ENCODE results near the gene JCAD. TPM values are rescaled to one million over a fixed set of nuclear protein-coding genes. Genes with fewer than 3 reads are reported as not detected.

JCAD gene
- polyA plus RNA-seq, 1 of the 3 experiments (the other 2 are of a cell fraction) = 19.0 TPM

DNA sequence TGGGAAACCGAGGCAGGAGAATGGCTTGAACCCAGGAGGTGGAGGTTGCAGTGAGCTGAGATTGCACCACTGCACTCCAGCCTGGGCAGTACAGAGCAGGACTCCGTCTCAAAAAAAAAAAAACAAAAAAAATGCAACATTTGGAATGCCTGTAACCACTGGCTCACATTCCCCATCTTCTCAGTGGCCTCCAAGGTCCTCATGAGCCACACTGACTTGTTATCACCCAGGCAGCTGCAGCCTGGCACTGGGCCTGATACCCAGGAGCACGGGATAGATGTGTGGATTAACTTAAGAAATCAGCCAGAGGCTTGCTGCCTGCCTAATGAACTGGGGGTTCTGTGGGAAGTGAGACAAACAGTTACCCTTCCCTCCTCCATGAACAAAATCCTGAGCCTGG lies 23.0 kb downstream of the JCAD start:
- CTCF ChIA-PET = no interaction called here

More for the DNA sequence above, 23.0 kb downstream of the JCAD start:
- Histone ChIP-seq H3K4me1 (ENCODE audit: control insufficient read depth in 1 of 2, insufficient read depth in 2 of 2, low read depth in 1 of 2, low read length in 1 of 2) (peaks cover 0 to 4% of the 10 kb centered on the region in 2 experiments; a peak in 1 of 4 replicates), H3K27me3 (ENCODE audit: insufficient read depth) (no peaks in the 10 kb centered on the region), H3K9ac (no peak overlapping the region), H3K4me3 (ENCODE audit: low read depth in 2 of 2, low read length in 1 of 2) (no peak overlapping the region), H3K27ac (ENCODE audit: low read depth in 2 of 2, low read length in 1 of 2) (no peak overlapping the region), H4K20me1 (ENCODE audit: insufficient read depth) (peaks cover 76% of the 10 kb centered on the region), H3K9me2 (no peaks in the 10 kb centered on the region), H3K4me2 (no peak overlapping the region), H3F3A (replicated peaks; ENCODE audit: insufficient read depth) (peaks cover 8% of the 10 kb centered on the region), H3K79me2 (ENCODE audit: insufficient read depth) (peaks cover 95% of the 10 kb centered on the region), H3K9me3 (no peaks in the 10 kb centered on the region), H2AFZ (ENCODE audit: low read depth) (no peak overlapping the region), H3K36me3 (replicated peaks in 1 of 2; ENCODE audit: control insufficient read depth in 1 of 2, insufficient read depth in 2 of 2, low read length in 1 of 2) (peaks cover 64 to 74% of the 10 kb centered on the region in 2 experiments)
- no peak for DNase-seq
- POLR2A ChIA-PET = no interaction called here
- WGBS (ENCODE audit: low lambda C conversion rate) = 87% methylated on average over 3 of the region's 3 CpGs
- TF ChIP-seq, protein P1, sequence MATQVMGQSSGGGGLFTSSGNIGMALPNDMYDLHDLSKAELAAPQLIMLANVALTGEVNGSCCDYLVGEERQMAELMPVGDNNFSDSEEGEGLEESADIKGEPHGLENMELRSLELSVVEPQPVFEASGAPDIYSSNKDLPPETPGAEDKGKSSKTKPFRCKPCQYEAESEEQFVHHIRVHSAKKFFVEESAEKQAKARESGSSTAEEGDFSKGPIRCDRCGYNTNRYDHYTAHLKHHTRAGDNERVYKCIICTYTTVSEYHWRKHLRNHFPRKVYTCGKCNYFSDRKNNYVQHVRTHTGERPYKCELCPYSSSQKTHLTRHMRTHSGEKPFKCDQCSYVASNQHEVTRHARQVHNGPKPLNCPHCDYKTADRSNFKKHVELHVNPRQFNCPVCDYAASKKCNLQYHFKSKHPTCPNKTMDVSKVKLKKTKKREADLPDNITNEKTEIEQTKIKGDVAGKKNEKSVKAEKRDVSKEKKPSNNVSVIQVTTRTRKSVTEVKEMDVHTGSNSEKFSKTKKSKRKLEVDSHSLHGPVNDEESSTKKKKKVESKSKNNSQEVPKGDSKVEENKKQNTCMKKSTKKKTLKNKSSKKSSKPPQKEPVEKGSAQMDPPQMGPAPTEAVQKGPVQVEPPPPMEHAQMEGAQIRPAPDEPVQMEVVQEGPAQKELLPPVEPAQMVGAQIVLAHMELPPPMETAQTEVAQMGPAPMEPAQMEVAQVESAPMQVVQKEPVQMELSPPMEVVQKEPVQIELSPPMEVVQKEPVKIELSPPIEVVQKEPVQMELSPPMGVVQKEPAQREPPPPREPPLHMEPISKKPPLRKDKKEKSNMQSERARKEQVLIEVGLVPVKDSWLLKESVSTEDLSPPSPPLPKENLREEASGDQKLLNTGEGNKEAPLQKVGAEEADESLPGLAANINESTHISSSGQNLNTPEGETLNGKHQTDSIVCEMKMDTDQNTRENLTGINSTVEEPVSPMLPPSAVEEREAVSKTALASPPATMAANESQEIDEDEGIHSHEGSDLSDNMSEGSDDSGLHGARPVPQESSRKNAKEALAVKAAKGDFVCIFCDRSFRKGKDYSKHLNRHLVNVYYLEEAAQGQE (IDR thresholded peaks at IDR 0.05; ENCODE audit: low read depth, low read length) = no peak
- TF ChIP-seq SMC3 (IDR thresholded peaks at IDR 0.05; ENCODE audit: low read depth, low read length) (no peak), POLR2AphosphoS5 (IDR thresholded peaks at IDR 0.05; ENCODE audit: low read depth, low read length) (no peak), MEF2A (IDR thresholded peaks at IDR 0.05; ENCODE audit: borderline replicate concordance, low read depth) (no peak), FOXJ3 (CRISPR knock-in tag; IDR thresholded peaks at IDR 0.05) (no peak), CHD2 (IDR thresholded peaks at IDR 0.05; ENCODE audit: low read length, partially characterized antibody) (no peak), RAD21 (IDR thresholded peaks at IDR 0.05; ENCODE audit: low read length) (no peak), YY1 (IDR thresholded peaks at IDR 0.05; ENCODE audit: low read depth) (no peak), TEAD4 (IDR thresholded peaks at IDR 0.05; ENCODE audit: borderline replicate concordance, insufficient read depth) (no peak), FOSL2 (IDR thresholded peaks at IDR 0.05; ENCODE audit: borderline replicate concordance, low read depth) (no peak)
- TF ChIP-seq, protein P2, sequence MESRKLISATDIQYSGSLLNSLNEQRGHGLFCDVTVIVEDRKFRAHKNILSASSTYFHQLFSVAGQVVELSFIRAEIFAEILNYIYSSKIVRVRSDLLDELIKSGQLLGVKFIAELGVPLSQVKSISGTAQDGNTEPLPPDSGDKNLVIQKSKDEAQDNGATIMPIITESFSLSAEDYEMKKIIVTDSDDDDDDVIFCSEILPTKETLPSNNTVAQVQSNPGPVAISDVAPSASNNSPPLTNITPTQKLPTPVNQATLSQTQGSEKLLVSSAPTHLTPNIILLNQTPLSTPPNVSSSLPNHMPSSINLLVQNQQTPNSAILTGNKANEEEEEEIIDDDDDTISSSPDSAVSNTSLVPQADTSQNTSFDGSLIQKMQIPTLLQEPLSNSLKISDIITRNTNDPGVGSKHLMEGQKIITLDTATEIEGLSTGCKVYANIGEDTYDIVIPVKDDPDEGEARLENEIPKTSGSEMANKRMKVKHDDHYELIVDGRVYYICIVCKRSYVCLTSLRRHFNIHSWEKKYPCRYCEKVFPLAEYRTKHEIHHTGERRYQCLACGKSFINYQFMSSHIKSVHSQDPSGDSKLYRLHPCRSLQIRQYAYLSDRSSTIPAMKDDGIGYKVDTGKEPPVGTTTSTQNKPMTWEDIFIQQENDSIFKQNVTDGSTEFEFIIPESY (IDR thresholded peaks at IDR 0.05; ENCODE audit: borderline replicate concordance, low read depth) = no peak
- TF ChIP-seq, protein P3, sequence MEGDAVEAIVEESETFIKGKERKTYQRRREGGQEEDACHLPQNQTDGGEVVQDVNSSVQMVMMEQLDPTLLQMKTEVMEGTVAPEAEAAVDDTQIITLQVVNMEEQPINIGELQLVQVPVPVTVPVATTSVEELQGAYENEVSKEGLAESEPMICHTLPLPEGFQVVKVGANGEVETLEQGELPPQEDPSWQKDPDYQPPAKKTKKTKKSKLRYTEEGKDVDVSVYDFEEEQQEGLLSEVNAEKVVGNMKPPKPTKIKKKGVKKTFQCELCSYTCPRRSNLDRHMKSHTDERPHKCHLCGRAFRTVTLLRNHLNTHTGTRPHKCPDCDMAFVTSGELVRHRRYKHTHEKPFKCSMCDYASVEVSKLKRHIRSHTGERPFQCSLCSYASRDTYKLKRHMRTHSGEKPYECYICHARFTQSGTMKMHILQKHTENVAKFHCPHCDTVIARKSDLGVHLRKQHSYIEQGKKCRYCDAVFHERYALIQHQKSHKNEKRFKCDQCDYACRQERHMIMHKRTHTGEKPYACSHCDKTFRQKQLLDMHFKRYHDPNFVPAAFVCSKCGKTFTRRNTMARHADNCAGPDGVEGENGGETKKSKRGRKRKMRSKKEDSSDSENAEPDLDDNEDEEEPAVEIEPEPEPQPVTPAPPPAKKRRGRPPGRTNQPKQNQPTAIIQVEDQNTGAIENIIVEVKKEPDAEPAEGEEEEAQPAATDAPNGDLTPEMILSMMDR (IDR thresholded peaks at IDR 0.05) = no peak
